Stomach (tissue), 9 donors: ENCODE data around the gene ALPK1. TPM values are rescaled to one million over a fixed set of nuclear protein-coding genes. Genes with fewer than 3 reads are reported as not detected.

Experiments used
- DNase-seq, 2 donors: peaks; one replicate each; pipeline versions ENCODE4 v3.0.0 to v3.0.0-alpha.2; 2013 to 2019
- H3K27ac ChIP-seq, 5 donors: fragments of 200-600 bp in 4 of 5; sonication (generic) in 4 of 5; one replicate each; pipeline ENCODE4 v1.5.1; 2013 to 2019; ENCODE audit warnings: mild to moderate bottlenecking in 1 of 5, moderate library complexity in 1 of 5
- H3K27me3 ChIP-seq, 3 donors: fragments of 200-600 bp; sonication (generic); one replicate each; pipeline ENCODE4 v1.5.1; 2017 to 2019; ENCODE audit warnings: mixed run types in 1 of 3
- H3K36me3 ChIP-seq, 4 donors: fragments of 200-600 bp; sonication (generic); 1 replicate in 3 of 4; 2 replicates in 1 of 4; pipeline ENCODE4 v1.5.1; 2016 to 2019
- H3K4me1 ChIP-seq, 4 donors: fragments of 200-600 bp; sonication (generic); one replicate each; pipeline ENCODE4 v1.5.1; 2016 to 2019
- H3K4me3 ChIP-seq, 4 donors: fragments of 200-600 bp; sonication (generic) in 3 of 4; one replicate each; pipeline ENCODE4 v1.5.1; 2016 to 2019; ENCODE audit warnings: mild to moderate bottlenecking in 1 of 4
- H3K9me3 ChIP-seq, 4 donors: fragments of 200-600 bp; sonication (generic); one replicate each; pipeline ENCODE4 v1.5.1; 2016 to 2019
- EP300 ChIP-seq: sonication (generic); formaldehyde crosslinking; IDR thresholded peaks from one replicate; pipeline ENCODE4 v1.6.1; 2017; ENCODE audit warnings: antibody characterized with exemption
- POLR2A ChIP-seq, 4 donors: fragments of 450-650 bp; IDR thresholded peaks; one replicate each; pipeline ENCODE4 v1.6.1; 2016; ENCODE audit warnings: antibody characterized with exemption in 4 of 4, control low read depth in 2 of 4, mild to moderate bottlenecking in 1 of 4, moderate library complexity in 1 of 4
- POLR2AphosphoS5 ChIP-seq, 3 donors: sonication (generic); formaldehyde crosslinking; IDR thresholded peaks; one replicate each; pipeline ENCODE4 v1.6.1; 2016; ENCODE audit warnings: antibody characterized with exemption in 3 of 3
- WGBS, 5 donors: extraction: QIAGEN DNeasy Blood & Tissue Kit in 3 of 5; methylation state at CpG; one replicate each; pipeline versions ENCODE4 v1.1.5 to v1.1.7; 2013 to 2018; 5-methylcytosine and 5-hydroxymethylcytosine counted together
- intact Hi-C: fragments of 100-400 bp; cut with DNase I; formaldehyde crosslinking; loops from one replicate; pipeline ENCODE4 v1.15.1; 2023; ENCODE audit warnings: low total_unique reads
- polyA plus RNA-seq, 3 donors: library from polyadenylated mRNA; stranded (reverse); fragments of 200-250 nt; gene quantifications; one replicate each; pipeline ENCODE4 v1.2.3, GENCODE V29; 2013
- total RNA-seq, 5 donors: library from RNA; depleted of rRNA; stranded (reverse); fragments of >200 nt; gene quantifications; one replicate each; pipeline versions ENCODE4 v1.1.0 to v1.2.3, GENCODE V29; 2014 to 2016
- TF ChIP-seq, protein P1 (sequence below), 7 experiments: fragments of 450-650 bp in 4 of 7; fragments of 200-600 bp in 3 of 7; sonication (generic) in 3 of 7; IDR thresholded peaks; one replicate each; pipeline ENCODE4 v1.5.1; 2016 to 2019; ENCODE audit warnings: antibody characterized with exemption in 7 of 7, control low read depth in 2 of 7, mild to moderate bottlenecking in 1 of 7
- donor health status: healthy with polysubstance abuse.
- donor health status: Bipolar disorder and iron deficiency.
- donor health status: healthy.

The ALPK1 gene
- total and polyA plus RNA-seq, 8 donors = 2.9 to 47.7 (median 25.0) TPM

DNA sequence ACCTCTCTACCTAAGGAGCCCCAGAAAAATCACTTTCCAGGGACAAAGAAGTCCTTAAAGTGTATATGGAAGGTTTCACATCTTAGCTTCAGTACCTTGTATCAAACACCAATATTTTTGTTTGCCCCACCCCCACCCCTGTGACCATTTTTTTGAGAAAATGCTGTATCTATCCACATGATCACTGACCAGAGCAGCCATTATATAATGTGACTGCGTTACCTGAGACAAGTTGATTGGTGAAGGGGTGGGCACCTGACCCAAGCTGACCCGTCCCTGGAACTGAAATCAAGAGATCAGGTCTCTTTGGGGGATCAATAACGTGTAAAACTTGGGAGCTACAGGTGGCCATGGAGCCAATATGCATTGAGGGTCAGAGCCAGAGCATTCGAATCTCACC, 22.2 kb upstream of the ALPK1 start:
- H3K36me3 ChIP-seq = peaks cover 0 to 35% (median 13%) of the 10 kb centered on the region in 4 donors
- H3K9me3 ChIP-seq = no peaks in the 10 kb centered on the region
- H3K27ac ChIP-seq = no peak overlapping the region
- no peak for DNase-seq
- intact Hi-C loops = no loop called here
- no peak for TF ChIP-seq POLR2A (IDR thresholded peaks at IDR 0.05)
- TF ChIP-seq, protein P1, sequence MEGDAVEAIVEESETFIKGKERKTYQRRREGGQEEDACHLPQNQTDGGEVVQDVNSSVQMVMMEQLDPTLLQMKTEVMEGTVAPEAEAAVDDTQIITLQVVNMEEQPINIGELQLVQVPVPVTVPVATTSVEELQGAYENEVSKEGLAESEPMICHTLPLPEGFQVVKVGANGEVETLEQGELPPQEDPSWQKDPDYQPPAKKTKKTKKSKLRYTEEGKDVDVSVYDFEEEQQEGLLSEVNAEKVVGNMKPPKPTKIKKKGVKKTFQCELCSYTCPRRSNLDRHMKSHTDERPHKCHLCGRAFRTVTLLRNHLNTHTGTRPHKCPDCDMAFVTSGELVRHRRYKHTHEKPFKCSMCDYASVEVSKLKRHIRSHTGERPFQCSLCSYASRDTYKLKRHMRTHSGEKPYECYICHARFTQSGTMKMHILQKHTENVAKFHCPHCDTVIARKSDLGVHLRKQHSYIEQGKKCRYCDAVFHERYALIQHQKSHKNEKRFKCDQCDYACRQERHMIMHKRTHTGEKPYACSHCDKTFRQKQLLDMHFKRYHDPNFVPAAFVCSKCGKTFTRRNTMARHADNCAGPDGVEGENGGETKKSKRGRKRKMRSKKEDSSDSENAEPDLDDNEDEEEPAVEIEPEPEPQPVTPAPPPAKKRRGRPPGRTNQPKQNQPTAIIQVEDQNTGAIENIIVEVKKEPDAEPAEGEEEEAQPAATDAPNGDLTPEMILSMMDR (IDR thresholded peaks at IDR 0.05) = no peak
- TF ChIP-seq EP300 = no peak
- 94 to 99% (median 95%) methylated on average over 4 of the region's 4 CpGs for WGBS, 5 donors
- no peak overlapping the region for H3K4me3 ChIP-seq
- H3K27me3 ChIP-seq = no peaks in the 10 kb centered on the region
- peaks cover 0 to 14% (median 11%) of the 10 kb centered on the region in 4 donors for H3K4me1 ChIP-seq

DNA sequence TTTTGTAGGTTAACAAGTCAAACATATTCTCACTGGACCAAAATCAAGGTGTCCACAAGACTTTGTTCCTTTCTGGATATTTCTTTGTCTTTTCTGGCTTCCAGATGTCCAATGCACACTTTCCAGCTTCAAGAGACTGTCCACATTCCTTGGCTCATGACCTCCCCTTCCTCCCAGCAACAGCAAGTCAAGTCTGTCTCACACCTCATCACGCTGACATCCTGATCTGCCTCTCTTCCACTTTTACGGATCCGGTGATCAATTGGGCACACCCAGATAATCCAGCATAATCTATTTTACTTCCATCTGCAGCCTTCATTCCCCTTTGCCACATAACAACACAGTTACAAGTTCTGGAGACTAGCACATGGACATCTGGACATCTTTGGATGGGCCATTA, 21.1 kb upstream of the ALPK1 start:
- intact Hi-C loops = no loop called here
- DNase-seq = no peak
- no peak for TF ChIP-seq EP300
- TF ChIP-seq, protein P1 (IDR thresholded peaks at IDR 0.05) = no peak
- TF ChIP-seq POLR2AphosphoS5 (IDR thresholded peaks at IDR 0.05) = no peak
- no peak for TF ChIP-seq POLR2A (IDR thresholded peaks at IDR 0.05)
- Histone ChIP-seq H3K9me3 (no peaks in the 10 kb centered on the region), H3K27ac (no peak overlapping the region), H3K4me1 (peaks cover 0 to 21% (median 13%) of the 10 kb centered on the region in 4 donors), H3K36me3 (peaks cover 0 to 35% (median 13%) of the 10 kb centered on the region in 4 donors), H3K4me3 (no peak overlapping the region), H3K27me3 (no peaks in the 10 kb centered on the region)
- 95 to 98% (median 96%) methylated on average over 3 of the region's 3 CpGs for WGBS, 5 donors

DNA sequence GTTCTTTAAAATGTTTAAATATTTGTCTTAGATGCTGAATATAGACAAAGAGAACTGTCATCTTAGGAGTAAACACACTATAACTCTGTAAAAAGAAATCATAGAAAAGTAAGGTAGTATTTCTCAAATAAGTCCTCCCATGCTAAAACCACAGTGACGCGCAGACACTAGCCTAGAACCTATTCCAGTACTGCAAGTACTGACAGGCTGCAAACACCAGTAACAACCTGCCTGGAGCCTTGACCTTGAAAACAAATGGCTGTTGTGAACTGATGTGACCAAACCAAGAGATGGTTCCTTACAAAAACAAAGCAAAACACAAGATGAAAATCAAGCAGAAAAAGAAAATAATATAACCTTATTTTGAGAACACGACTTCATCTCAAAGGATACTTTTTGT, 19.9 kb upstream of the ALPK1 start:
- intact Hi-C loops = no loop called here
- H3K4me1 ChIP-seq = peaks cover 0 to 25% (median 13%) of the 10 kb centered on the region in 4 donors
- no peak overlapping the region for H3K27ac ChIP-seq
- peaks cover 0 to 35% (median 13%) of the 10 kb centered on the region in 4 donors for H3K36me3 ChIP-seq
- no peak overlapping the region for H3K4me3 ChIP-seq
- WGBS, 5 donors = 87 to 95% (median 91%) methylated on average over 3 of the region's 3 CpGs
- no peak for DNase-seq
- H3K9me3 ChIP-seq = no peaks in the 10 kb centered on the region
- TF ChIP-seq EP300 (no peak), POLR2AphosphoS5 (IDR thresholded peaks at IDR 0.05) (no peak), POLR2A (IDR thresholded peaks at IDR 0.05) (no peak)
- TF ChIP-seq, protein P1 (IDR thresholded peaks at IDR 0.05) = no peak
- H3K27me3 ChIP-seq = no peaks in the 10 kb centered on the region

DNA sequence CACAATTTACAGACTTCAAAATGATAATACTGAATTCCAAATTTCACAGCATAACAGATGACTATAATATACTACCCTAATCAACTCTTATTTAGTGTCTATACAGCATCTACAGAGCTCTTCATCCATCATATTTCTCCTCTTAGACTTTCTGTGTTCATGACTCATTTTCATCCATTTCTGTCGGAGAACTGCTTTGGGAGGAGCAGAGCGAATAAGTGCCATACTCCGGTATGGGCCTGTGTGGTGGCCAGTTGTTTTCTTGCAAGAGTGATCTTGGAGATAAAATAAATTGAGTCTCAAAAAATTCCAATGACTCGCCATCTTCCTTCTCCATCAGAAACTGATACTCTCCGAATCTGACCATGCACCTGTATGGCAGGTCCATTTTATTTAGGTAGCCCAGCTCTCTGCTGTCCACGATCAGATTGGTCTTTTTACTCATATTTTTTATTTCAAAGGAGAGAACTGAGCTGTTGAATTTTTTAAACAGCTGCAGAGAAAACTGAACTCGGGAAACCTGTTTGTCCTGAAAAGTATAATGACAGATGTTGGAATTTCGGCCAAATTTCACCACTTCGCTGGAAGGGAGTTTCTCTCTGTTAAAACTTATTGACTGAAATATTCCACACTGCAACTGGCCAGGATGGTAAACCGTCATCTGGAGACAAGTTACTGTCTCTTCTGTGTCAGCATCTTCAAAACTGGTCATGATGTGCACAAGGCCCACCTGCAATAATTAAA, 19.3 kb upstream of the ALPK1 start:
- H3K4me3 ChIP-seq = no peak overlapping the region
- H3K27me3 ChIP-seq = no peaks in the 10 kb centered on the region
- H3K9me3 ChIP-seq = no peaks in the 10 kb centered on the region
- WGBS, 5 donors = 79 to 85% (median 84%) methylated on average over 10 of the region's 10 CpGs
- H3K36me3 ChIP-seq = peaks cover 0 to 35% (median 13%) of the 10 kb centered on the region in 4 donors
- peaks cover 0 to 31% (median 16%) of the 10 kb centered on the region in 4 donors for H3K4me1 ChIP-seq
- TF ChIP-seq POLR2AphosphoS5 (IDR thresholded peaks at IDR 0.05) (no peak), EP300 (no peak), POLR2A (IDR thresholded peaks at IDR 0.05) (no peak)
- TF ChIP-seq, protein P1 (IDR thresholded peaks at IDR 0.05) = no peak
- intact Hi-C loops = no loop called here
- no peak overlapping the region for H3K27ac ChIP-seq
- no peak for DNase-seq
